Astrocyte (in vitro differentiated cells and primary cell): ENCODE data around the gene CERK. TPM values are rescaled to one million over a fixed set of nuclear protein-coding genes. Genes with fewer than 3 reads are reported as not detected.

Source experiments
- DNase-seq: peaks from one replicate; pipeline ENCODE4 v3.0.0-alpha.2; 2010; ENCODE audit warnings: low read depth
- FAIRE-seq: peaks from 2 replicates; lab custom pipeline; 2011; peaks lifted over from hg19 to GRCh38; lab: Jason Lieb, UNC
- H2AFZ ChIP-seq: 2 replicates; pipeline ENCODE4 v1.6.0; 2012; ENCODE audit warnings: low read depth, low read length, inconsistent platforms
- H3K27ac ChIP-seq: 2 replicates; pipeline ENCODE4 v1.5.1; 2011; ENCODE audit warnings: low read depth, low read length, inconsistent platforms
- H3K27me3 ChIP-seq: 2 replicates; pipeline ENCODE4 v1.6.0; 2011; ENCODE audit warnings: low read length, inconsistent platforms; ENCODE audit not compliant: insufficient read depth
- H3K36me3 ChIP-seq: 2 replicates; pipeline ENCODE4 v1.5.1; 2011; ENCODE audit warnings: low read length, inconsistent platforms; ENCODE audit not compliant: insufficient read depth
- H3K4me1 ChIP-seq: 2 replicates; pipeline ENCODE4 v1.5.1; 2011; ENCODE audit warnings: low read length, inconsistent platforms; ENCODE audit not compliant: insufficient read depth
- H3K4me2 ChIP-seq: 2 replicates; pipeline ENCODE4 v1.6.0; 2012; ENCODE audit warnings: low read length, inconsistent platforms
- H3K4me3 ChIP-seq: 2 replicates; pipeline ENCODE4 v1.5.1; 2011; ENCODE audit warnings: low read depth, mild to moderate bottlenecking, low read length, inconsistent platforms; ENCODE audit not compliant: insufficient read depth
- H3K79me2 ChIP-seq: 2 replicates; pipeline ENCODE4 v1.6.0; 2012; ENCODE audit warnings: mild to moderate bottlenecking, low read length, inconsistent platforms; ENCODE audit not compliant: insufficient read depth
- H3K9ac ChIP-seq: 2 replicates; pipeline ENCODE4 v1.6.0; 2012; ENCODE audit warnings: mild to moderate bottlenecking, low read length, inconsistent platforms
- H3K9me3 ChIP-seq: 2 replicates; pipeline ENCODE4 v1.5.1; 2012; ENCODE audit warnings: low read depth, mild to moderate bottlenecking, low read length, inconsistent platforms; ENCODE audit not compliant: insufficient read depth
- H4K20me1 ChIP-seq: 2 replicates; pipeline ENCODE4 v1.6.0; 2012; ENCODE audit warnings: low read length, inconsistent platforms; ENCODE audit not compliant: insufficient read depth
- H3K27ac Mint-ChIP-seq: one replicate; pipeline ENCODE4 v1.8.0; 2021; ENCODE audit warnings: mild to moderate bottlenecking, mixed read lengths; ENCODE audit not compliant: unreplicated experiment
- H3K27me3 Mint-ChIP-seq: one replicate; pipeline ENCODE4 v1.8.0; 2021; ENCODE audit warnings: low read depth, mixed read lengths; ENCODE audit not compliant: unreplicated experiment
- H3K36me3 Mint-ChIP-seq: one replicate; pipeline ENCODE4 v1.8.0; 2021; ENCODE audit warnings: low read depth, mixed read lengths; ENCODE audit not compliant: unreplicated experiment
- H3K4me1 Mint-ChIP-seq: one replicate; pipeline ENCODE4 v1.8.0; 2021; ENCODE audit warnings: low read depth, mixed read lengths; ENCODE audit not compliant: unreplicated experiment
- H3K4me3 Mint-ChIP-seq: one replicate; pipeline ENCODE4 v1.8.0; 2021; ENCODE audit warnings: mild to moderate bottlenecking, moderate library complexity, mixed read lengths; ENCODE audit not compliant: unreplicated experiment
- H3K9me3 Mint-ChIP-seq: one replicate; pipeline ENCODE4 v1.8.0; 2021; ENCODE audit warnings: mild to moderate bottlenecking, mixed read lengths; ENCODE audit not compliant: unreplicated experiment
- EZH2 ChIP-seq: IDR thresholded peaks from 2 replicates; pipeline ENCODE4 v1.6.1; 2012; ENCODE audit warnings: mild to moderate bottlenecking, low read length, inconsistent platforms; ENCODE audit not compliant: insufficient read depth
- total RNA-seq: library from RNA; stranded (reverse); gene quantifications from 2 replicates; pipeline ENCODE4 v1.2.1, GENCODE V29; 2021
- TF ChIP-seq, protein P1 (sequence below): IDR thresholded peaks from 2 replicates; pipeline ENCODE4 v1.5.1; 2011; ENCODE audit warnings: low read depth, mild to moderate bottlenecking, inconsistent platforms, low read length, moderate library complexity; ENCODE audit not compliant: insufficient read depth

CERK gene
- total RNA-seq, 1 donor from 2014 or later: 23.2 TPM

DNA sequence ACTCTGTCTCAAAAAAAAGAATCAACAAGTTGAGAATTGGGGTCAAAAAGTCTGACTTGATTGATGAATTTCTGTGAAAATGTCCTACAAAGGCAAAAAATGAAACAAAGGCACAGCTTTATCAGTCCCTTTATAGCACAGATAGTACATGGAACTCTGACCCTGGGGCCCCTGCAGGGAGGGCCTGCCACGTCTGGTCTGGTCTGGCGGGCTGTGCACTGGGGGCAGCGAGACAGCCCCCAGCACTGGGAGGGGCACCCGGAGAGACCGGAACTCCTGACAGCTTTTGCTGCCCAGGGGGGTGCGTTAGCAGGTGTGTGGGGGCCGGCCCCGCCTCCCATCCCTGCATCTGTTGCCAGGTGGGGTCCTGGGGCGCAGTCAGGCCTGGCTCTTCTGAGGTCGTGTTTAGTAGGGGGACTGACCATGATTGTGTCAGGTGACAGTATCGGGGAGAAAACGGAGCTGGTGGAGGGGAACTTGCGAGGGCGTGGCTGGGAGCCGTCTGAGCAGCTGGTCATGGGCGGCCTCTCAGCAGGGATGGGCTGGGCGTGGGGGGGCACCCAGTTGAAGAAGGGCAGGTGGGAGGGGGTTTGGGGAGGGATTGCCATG lies 66.1 kb downstream of the CERK start:
- Histone ChIP-seq H3K36me3 (no peaks in the 10 kb centered on the region), H3K9me3 (no peaks in the 10 kb centered on the region), H3K27ac (no peak overlapping the region), H4K20me1 (no peaks in the 10 kb centered on the region), H3K4me1 (peaks cover 8% of the 10 kb centered on the region), H3K27me3 (no peaks in the 10 kb centered on the region), H3K9ac (no peak overlapping the region), H3K79me2 (no peaks in the 10 kb centered on the region), H3K4me3 (no peak overlapping the region), H3K4me2 (no peak overlapping the region), H2AFZ (no peak overlapping the region)
- Mint-ChIP-seq H3K36me3 (no peaks in the 10 kb centered on the region), H3K27me3 (no peaks in the 10 kb centered on the region), H3K4me3 (no peak overlapping the region), H3K27ac (no peak overlapping the region), H3K9me3 (no peaks in the 10 kb centered on the region), H3K4me1 (no peaks in the 10 kb centered on the region)
- no peak for DNase-seq
- FAIRE-seq: no peak
- TF ChIP-seq, protein P1, sequence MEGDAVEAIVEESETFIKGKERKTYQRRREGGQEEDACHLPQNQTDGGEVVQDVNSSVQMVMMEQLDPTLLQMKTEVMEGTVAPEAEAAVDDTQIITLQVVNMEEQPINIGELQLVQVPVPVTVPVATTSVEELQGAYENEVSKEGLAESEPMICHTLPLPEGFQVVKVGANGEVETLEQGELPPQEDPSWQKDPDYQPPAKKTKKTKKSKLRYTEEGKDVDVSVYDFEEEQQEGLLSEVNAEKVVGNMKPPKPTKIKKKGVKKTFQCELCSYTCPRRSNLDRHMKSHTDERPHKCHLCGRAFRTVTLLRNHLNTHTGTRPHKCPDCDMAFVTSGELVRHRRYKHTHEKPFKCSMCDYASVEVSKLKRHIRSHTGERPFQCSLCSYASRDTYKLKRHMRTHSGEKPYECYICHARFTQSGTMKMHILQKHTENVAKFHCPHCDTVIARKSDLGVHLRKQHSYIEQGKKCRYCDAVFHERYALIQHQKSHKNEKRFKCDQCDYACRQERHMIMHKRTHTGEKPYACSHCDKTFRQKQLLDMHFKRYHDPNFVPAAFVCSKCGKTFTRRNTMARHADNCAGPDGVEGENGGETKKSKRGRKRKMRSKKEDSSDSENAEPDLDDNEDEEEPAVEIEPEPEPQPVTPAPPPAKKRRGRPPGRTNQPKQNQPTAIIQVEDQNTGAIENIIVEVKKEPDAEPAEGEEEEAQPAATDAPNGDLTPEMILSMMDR: no peak

DNA sequence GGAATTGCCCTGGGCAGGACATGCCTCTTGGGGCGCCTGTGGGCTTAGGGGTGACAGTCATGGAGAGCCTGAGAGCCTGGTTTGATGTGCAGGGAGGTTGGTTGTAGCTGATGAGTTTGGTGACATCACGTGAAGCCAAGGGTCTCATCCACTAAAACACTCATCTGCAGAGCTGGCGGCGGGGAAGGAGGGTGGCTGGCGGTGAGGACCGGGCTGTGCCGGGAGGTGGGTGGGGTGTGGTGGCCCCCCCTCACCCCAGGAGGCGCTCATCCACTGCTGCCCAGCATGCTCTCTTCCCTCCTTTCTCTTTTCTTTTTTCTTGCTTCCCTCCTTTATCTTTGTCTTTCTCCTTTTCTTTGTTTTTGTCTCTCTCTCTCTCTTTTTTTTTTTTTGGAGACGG lies 68.9 kb downstream of the CERK start:
- H3K4me3 Mint-ChIP-seq: no peak overlapping the region
- Histone ChIP-seq H4K20me1 (no peaks in the 10 kb centered on the region), H3K27ac (no peak overlapping the region), H3K4me1 (peaks cover 8% of the 10 kb centered on the region), H2AFZ (no peak overlapping the region), H3K27me3 (no peaks in the 10 kb centered on the region), H3K4me3 (no peak overlapping the region), H3K9me3 (no peaks in the 10 kb centered on the region), H3K4me2 (no peak overlapping the region), H3K36me3 (no peaks in the 10 kb centered on the region), H3K79me2 (no peaks in the 10 kb centered on the region), H3K9ac (no peak overlapping the region)
- H3K9me3 Mint-ChIP-seq: no peaks in the 10 kb centered on the region
- H3K27ac Mint-ChIP-seq: no peak overlapping the region
- FAIRE-seq: no peak
- no peaks in the 10 kb centered on the region for H3K4me1 Mint-ChIP-seq
- H3K27me3 Mint-ChIP-seq: no peaks in the 10 kb centered on the region
- H3K36me3 Mint-ChIP-seq: no peaks in the 10 kb centered on the region
- DNase-seq: no peak
- no peak for TF ChIP-seq EZH2
- TF ChIP-seq, protein P1: no peak

DNA sequence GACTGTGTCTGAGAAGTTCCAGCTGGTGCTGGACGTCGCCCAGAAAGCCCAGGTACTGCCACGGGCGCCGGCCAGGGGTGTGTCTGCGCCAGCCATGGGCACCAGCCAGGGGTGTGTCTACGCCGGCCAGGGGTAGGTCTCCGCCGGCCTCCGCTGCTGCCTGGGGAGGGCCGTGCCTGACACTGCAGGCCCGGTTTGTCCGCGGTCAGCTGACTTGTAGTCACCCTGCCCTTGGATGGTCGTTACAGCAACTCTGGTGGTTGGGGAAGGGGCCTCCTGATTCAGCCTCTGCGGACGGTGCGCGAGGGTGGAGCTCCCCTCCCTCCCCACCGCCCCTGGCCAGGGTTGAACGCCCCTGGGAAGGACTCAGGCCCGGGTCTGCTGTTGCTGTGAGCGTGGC lies 69.9 kb downstream of the CERK start:
- FAIRE-seq: no peak
- no peak overlapping the region for H3K4me2 ChIP-seq

More for the DNA sequence above, 69.9 kb downstream of the CERK start:
- H3K4me1 Mint-ChIP-seq: no peaks in the 10 kb centered on the region
- H3K9me3 ChIP-seq: no peaks in the 10 kb centered on the region
- H3K27ac ChIP-seq: no peak overlapping the region
- no peak overlapping the region for H3K9ac ChIP-seq
- TF ChIP-seq, protein P1: no peak
- no peak for TF ChIP-seq EZH2
- peaks cover 8% of the 10 kb centered on the region for H3K4me1 ChIP-seq
- no peaks in the 10 kb centered on the region for H3K9me3 Mint-ChIP-seq
- no peak overlapping the region for H3K27ac Mint-ChIP-seq
- no peak for DNase-seq
- H3K36me3 Mint-ChIP-seq: no peaks in the 10 kb centered on the region
- no peak overlapping the region for H2AFZ ChIP-seq
- no peaks in the 10 kb centered on the region for H3K79me2 ChIP-seq
- no peaks in the 10 kb centered on the region for H3K36me3 ChIP-seq
- H3K27me3 Mint-ChIP-seq: no peaks in the 10 kb centered on the region
- H4K20me1 ChIP-seq: no peaks in the 10 kb centered on the region
- H3K4me3 ChIP-seq: no peak overlapping the region
- no peak overlapping the region for H3K4me3 Mint-ChIP-seq
- H3K27me3 ChIP-seq: no peaks in the 10 kb centered on the region
